ENCODE data around the gene AZI2. TPM values are rescaled to one million over a fixed set of nuclear protein-coding genes. Genes with fewer than 3 reads are reported as not detected.
A peak's percentile ranks its signal among the peaks of the same experiment; 100 is the strongest.

The AZI2 gene
- total RNA-seq, 1 donor: 9.4 TPM

DNA sequence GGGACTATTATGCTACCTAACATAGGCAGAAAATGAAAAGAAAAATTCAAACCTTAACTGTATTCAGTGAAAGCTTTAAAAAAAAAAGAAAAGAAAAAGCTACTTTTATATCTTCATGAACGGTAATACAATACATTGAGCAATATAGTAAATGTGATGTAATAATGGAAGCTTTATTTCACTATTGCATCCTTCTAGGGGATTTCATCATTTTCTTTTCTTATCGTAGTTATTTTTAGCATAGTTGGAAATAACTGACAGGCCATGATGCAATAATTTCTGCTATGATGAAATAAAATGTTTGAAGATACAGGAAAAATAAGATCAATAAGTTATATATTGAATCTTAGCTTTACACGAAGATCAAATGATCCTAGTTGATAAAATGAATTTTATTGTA lies 40.4 kb downstream of the AZI2 start:
- no peak for DNase-seq (ENCODE audit: low read depth in 2 of 3, low spot score in 2 of 3)

DNA sequence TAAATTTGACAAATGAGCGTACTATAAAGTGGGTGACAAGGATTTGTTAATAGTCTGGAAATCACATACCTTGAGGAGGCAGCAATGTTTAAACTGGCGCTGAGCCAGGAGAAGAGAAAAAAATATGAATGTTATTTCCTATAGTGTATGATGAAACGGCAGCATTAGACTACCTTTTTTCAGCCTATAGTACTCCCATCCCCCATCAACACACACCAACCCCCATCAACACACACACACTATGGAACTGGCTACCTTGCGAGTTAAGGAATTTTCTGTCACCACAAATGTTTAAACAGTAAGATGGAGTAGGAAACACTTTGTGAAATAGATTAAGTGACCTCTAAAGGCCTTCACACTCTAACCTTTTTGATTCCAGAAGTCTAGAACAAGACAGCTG lies 46.9 kb downstream of the AZI2 start:
- no peak for DNase-seq (ENCODE audit: low read depth in 2 of 3, low spot score in 2 of 3)

DNA sequence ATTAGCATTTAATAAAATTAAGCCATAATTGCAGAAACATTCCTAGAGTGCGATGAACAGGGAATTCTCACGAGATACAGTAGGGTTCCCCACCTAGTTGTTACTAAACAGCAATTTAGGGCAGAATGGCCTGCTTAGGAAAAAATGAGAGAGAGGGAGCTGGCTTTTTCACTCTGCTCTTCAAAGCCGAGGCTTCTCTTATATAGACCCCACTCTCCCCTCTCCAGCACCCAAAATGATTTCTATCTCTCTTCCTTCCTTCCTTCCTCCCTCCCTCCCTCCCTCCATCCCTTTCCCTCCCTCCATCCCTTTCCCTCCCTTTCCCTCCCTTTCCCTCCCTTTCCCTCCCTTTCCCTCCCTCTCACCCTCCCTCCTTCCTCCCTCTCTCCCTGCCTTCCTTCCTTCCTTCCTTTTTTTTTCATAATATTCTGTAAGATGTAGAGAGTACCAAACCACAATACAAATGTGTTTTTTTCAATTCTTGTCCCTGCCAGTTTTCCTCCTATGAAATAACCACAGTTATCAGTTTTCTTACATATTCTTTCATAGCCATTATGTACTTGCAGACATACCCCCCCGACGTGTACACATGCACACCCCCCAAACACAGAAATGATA lies 48.2 kb downstream of the AZI2 start:
- no peak for DNase-seq (ENCODE audit: low read depth in 2 of 3, low spot score in 2 of 3)

DNA sequence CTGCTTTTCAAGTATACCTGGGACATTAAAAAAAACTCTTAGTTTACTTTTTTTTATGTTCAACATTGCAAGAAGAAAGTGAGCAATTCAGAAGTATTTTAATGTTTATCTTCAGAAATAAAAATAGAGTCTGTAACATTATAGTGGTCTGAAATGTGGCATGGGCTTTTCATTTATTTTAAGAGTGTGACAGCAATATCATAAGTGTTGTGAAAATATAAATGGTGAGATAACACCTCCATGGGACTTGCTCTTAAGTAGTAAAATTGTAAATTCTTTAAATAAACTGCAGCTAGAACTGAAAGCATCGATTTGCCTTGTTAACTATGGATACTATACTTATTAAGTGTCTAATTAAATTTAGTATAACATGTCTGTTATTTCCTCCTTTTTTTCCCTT lies 48.9 kb downstream of the AZI2 start:
- no peak for DNase-seq (ENCODE audit: low read depth in 2 of 3, low spot score in 2 of 3)

DNA sequence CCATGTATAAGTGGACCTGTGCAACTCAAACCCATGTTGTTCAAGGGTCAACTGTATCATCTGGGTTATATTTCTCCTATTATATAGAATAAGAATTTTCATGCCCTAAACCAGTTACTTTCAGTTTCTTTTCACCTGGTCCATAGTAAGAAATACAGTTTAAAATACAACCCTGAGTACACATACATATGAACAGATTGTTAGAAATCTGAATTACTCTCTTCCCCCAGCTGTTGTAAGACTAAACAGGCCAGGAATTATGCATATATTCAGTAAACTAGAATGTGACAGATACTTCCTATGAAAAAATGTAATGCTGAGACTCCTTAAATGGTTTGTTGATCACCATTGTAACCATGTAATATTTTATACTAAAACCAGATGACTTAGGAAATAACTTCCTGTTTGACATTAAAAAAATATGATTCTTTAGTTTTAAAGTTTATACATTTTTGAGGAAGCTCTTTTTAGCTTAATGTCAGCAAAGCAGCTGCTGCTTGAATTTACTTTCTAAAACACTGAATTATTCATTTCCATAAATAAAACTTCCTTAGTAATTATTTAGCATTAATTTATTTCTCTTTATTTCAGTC lies 52.6 kb downstream of the AZI2 start:
- DNase-seq (ENCODE audit: low read depth in 2 of 3, low spot score in 2 of 3): peak in 2 of 3 donors; percentile 15 to 60

DNA sequence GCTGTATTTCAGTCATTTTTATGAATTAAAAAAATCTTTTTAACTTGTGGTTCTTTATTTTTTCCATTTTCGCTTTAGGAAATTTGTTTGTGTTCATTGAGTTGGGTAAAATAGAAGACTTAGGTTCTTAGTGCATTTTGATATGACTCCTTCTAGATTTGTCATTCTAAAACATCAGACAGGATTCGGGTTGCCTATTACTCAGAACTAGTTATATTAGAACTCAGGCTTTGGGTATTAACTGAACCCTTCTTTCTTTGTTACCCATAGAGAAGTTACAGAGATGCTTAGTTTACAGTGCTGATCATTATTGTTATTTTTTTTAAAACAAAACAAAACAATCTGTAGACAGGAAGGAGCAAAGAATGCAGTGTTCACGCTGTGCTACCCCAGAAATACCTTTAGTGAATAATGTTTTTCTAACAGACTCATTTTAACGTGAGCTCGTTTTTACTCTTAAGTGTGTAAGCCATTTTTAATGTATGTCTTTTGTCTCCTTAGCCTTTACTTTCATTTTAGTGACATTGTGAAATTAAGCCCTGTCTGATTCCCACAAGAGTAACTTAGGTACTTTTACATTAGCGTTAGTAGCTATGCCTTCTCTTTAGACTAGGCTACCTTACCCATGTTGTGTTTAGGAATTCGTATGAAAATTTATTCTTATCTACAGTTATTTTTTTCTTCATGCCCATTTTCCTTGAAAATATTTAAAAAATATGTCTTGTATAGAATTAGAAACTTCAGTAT lies 53.8 kb downstream of the AZI2 start:
- DNase-seq (ENCODE audit: low read depth in 2 of 3, low spot score in 2 of 3): no peak

DNA sequence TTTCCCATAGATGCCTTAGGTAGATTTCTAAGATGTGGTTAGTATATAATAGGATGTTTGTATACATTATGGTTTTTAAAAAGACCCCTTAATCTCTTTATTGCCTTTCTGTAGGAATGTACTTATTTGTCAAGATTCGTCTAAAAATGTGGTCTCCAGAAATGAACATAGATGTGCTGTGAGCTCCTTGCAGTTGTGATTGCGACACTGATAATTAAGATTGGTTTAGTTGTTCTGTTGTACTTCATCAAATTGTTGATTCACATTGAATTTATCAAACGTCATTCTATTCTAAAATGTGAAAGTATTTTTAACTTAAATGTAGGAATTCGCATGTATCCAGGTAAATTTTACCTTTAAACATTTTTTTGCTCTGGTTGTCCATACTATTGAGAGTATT lies 56.0 kb downstream of the AZI2 start:
- no peak for DNase-seq (ENCODE audit: low read depth in 2 of 3, low spot score in 2 of 3)

DNA sequence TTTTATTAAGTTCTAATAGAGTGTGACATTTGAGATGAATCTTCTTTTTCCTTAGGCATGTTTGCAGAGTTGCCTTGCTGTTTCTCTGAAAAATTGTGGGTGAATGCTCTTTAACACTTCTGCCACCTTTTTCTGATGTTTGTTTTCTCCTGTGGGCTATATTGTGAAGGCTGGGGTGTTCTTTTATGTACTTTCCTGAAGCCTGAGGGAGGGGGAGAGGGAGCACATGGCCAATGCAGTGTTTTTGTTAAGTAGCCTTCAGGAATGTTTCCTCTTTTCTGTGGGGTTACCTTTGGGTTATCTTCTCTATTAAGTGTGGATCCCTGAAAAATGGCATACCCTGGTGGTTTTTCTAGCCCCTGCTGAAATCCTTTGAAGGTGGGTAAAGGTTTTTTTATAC lies 57.0 kb downstream of the AZI2 start:
- DNase-seq (ENCODE audit: low read depth in 2 of 3, low spot score in 2 of 3): no peak

DNA sequence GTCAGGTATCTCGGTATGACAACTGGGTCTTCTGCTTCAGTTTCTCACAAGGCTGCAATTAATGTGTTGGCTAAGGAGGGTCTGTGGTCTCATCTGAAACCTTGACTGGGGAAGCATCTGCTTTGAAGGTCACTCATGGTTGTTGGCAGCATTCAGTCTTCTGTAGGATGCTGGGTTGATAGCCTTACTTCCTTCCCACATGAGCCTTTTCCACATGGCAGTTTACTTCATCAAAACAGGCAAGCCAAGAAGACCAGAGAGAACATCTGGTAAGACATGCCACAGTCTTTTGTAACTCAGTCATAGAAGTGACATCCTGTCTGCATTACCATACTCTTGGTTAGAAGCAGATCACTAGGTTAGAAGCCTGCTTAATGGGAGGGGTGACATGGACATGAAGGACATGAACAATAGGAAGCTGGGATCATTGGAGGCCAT lies 57.7 kb downstream of the AZI2 start:
- DNase-seq (ENCODE audit: low read depth in 2 of 3, low spot score in 2 of 3): no peak

DNA sequence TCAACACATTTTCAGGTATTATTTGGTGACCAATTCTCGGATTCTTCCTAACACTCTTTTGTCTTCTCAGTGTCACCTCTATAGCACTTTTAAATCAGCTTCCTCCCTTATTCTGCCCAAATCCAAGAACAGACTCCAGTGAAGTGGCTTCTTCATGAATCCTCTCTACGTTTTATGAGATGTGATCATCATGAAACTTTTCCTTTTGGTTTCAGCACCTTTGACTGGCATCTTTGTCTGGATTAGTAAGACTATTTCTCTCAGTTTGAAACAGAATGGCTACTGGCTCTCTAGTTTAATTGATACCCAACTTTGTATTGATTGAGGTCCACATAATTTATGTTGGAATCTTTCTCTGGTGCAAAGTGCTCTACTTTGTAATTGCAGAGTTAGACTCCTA lies 61.6 kb downstream of the AZI2 start:
- DNase-seq (ENCODE audit: low read depth in 2 of 3, low spot score in 2 of 3): no peak

DNA sequence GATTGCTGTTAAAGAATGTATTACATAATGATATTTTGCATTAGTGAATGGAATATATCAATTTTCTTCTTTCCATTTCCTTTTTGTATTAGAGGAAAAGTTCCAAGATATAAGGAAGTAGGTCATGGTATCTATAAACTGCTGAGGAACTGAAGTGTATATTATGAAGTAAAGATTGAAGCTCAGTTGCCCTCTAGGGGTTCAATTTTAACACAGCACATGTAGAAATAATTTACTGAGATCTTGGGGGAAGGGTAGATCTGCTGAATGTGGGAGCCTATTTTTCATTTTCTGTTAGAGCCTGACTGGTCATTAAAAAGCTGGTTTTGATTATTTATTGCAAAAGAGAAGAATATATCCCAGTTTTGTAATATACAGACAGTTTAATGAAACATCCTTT lies 62.0 kb downstream of the AZI2 start:
- DNase-seq (ENCODE audit: low read depth in 2 of 3, low spot score in 2 of 3): peak in 2 of 3 donors; percentile 22 to 66

DNA sequence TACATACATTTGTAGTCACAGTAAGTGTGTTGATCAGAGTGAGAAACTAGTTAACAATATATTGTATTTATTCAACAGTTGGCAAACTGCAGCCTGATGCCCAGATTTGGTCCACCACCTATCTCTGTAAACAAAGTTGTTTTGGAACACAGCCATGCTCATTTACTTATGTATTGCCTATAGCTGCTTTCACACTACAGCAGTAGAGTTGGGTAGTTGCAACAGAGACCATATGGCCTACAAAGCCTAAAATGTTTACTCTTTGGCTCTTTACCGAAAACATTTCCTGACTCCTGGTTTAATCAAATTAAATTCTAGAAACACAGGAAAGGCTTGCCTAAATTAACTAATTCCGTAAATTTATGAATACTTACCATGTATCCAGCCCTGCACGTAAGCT lies 67.8 kb downstream of the AZI2 start:
- DNase-seq (ENCODE audit: low read depth in 2 of 3, low spot score in 2 of 3): no peak

DNA sequence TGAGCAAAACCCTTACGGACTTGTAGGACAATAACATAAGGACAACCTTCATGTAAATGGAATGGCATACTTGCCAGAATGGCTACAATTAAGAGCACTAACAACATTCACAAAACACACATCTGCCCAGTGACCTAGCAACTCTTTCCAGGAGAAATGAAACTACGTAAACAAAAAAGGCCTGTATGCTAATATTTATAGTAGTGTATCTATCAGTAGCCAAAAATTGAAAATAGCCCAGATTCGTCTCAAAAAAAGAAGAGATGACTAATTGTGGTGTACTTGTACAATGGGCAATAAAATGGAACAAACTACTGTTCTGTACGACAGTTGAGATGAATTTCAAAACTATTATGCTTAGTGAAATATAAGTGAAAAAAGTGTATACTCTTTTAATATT lies 68.9 kb downstream of the AZI2 start:
- DNase-seq (ENCODE audit: low read depth in 2 of 3, low spot score in 2 of 3): no peak

DNA sequence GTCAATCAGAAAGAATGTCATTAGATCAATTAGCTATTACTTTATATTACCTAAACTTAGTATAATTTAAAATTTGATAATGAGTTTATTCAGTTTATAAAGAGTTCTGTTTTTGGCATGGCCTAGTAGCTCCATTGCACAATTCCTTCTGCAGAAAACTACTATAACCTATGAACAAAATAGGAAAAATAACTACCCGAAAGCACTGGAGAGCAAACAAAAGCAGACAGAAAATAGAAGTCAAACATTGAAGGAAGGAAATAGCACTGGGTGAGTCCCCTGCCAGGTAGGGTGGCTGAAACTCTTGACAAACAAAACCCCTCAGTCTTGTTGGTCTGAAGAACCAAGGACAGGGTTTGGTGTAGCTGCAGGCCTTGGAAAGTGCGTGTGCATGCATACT lies 69.7 kb downstream of the AZI2 start:
- no peak for DNase-seq (ENCODE audit: low read depth in 2 of 3, low spot score in 2 of 3)

DNA sequence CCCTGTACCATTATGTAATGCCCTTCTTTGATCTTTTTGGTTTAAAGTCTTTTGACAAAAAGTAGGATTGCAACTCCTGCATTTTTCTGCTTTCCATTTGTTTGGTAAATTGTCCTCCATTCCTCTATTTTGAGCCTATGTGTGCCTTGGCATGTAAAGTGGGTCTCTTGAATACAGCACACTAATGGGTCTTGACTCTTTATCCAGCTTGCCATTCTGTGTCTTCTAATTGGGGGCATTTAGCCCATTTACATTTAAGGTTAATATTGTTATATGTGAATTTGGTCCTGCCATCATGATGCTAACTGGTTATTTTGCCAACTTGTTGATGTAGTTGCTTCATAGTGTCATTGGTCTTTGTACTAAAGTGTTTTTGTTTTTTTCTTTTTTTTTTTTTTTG lies 74.8 kb downstream of the AZI2 start:
- DNase-seq (ENCODE audit: low read depth in 2 of 3, low spot score in 2 of 3): no peak

Other genes with a start within 250 kb of the AZI2 start
- gene CMC1, start 107.2 kb downstream of the AZI2 start, total RNA-seq: 1.9 TPM
- under 0.01 TPM for gene ZCWPW2, start 103 bp downstream of the AZI2 start, total RNA-seq